Breast epithelium (tissue), 3 donors: Measurements from ENCODE around the gene TVP23B.
"Not testable (repeated sequence)": the region's sequence is repeated elsewhere in the genome, so short reads cannot be mapped to it uniquely, and the experiment has no call there.

ENCODE experiments used
- CTCF ChIP-seq, 3 donors: fragments of 450-650 bp; IDR thresholded peaks; one replicate each; pipeline ENCODE4 v1.5.1; 2016 to 2017; ENCODE audit warnings: antibody characterized with exemption in 3 of 3, mild to moderate bottlenecking in 3 of 3, moderate library complexity in 3 of 3
- POLR2A ChIP-seq: fragments of 450-650 bp; IDR thresholded peaks from one replicate; pipeline ENCODE4 v1.6.1; 2016; ENCODE audit warnings: antibody characterized with exemption, mild to moderate bottlenecking, moderate library complexity

GRCh38 chr17:18744726-18745125 lies 36.3 kb upstream of the TVP23B start:
- not testable (repeated sequence) for TF ChIP-seq POLR2A; CTCF (IDR thresholded peaks at IDR 0.05)
